NCI-H748 treated with DMSO at 0.1 percent for 48 hours (cell line): ENCODE data around the gene OCIAD2.
A peak's percentile ranks its signal among the peaks of the same experiment; 100 is the strongest.
"Not testable (repeated sequence)": the region's sequence is repeated elsewhere in the genome, so short reads cannot be mapped to it uniquely, and the experiment has no call there.

Experiments
- DNase-seq: peaks from one replicate; lab custom pipeline; 2025; lab: John Stamatoyannopoulos, UW

The OCIAD2 gene, protein sequence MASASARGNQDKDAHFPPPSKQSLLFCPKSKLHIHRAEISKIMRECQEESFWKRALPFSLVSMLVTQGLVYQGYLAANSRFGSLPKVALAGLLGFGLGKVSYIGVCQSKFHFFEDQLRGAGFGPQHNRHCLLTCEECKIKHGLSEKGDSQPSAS

GRCh38 chr4:48906206-48907173 is at the start of gene OCIAD2:
Gene OCIAD2 (minus strand): TSS chr4:48906774. CDS start chr4:48904549, 2,225 bp downstream.
- peak; percentile 75 for DNase-seq

DNA sequence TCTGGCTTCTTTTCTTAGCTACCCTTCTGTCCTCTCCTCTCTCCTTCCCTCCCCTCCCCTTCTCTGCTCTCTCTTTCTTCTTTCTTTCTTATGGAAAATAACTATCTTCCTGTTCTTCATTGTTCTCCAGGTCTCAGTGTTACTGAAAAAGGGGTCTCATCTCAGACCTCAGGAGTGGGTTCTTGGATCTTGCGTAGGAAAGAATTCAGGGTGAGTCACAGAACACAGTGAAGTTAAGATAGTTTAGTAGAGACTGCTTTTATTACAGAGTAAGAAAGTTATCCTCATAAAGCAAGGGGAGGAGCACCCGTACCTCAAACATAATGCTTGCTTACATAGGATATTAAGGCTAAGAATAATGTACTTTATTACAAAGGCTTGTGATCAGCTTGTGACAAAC is 47.7 kb upstream of the OCIAD2 start:
- DNase-seq, result no peak

GRCh38 chr4:48949518-48950219 is 43.1 kb upstream of the OCIAD2 start:
- no peak for DNase-seq

DNA sequence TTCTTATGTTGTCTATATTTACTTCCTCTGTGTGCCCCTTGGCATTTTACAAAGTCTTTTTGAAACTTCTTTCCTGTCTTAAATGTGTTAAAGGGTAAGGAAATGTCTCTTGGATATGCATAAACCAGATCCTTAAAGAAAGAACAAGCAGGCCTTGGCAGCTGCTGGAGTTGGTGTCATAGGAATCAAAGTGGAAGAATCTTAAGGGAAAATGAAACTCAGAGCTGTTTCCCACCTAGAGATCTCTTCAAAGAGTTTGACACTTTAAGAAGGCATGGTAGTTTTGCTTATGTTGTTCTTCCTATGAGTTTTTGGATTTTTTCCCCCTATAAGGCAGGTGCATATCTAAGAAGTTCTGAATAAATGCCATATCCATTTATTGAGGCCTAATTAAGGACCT is 42.5 kb upstream of the OCIAD2 start:
- DNase-seq, result no peak

DNA sequence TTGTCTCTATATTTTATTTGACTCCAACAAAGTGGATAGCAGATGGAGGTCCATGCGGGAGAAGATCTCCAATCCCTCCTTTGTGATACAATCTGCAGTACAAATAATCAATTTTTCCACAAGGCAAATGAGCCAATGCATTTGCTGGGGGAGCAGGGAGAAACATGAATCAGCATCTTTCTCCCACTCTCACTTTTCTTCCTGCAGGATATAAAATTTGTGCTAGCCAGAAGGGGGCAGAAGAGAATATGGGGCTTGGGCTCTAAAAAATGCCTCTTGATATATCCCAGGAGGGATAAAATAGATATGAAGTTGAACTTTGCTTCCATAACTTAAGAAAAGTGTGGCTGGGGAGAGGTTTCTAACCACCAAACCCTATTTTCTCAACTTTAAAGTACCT is 41.2 kb upstream of the OCIAD2 start:
- no peak for DNase-seq

GRCh38 chr4:48945981-48946380 is 39.4 kb upstream of the OCIAD2 start:
- no peak for DNase-seq

DNA sequence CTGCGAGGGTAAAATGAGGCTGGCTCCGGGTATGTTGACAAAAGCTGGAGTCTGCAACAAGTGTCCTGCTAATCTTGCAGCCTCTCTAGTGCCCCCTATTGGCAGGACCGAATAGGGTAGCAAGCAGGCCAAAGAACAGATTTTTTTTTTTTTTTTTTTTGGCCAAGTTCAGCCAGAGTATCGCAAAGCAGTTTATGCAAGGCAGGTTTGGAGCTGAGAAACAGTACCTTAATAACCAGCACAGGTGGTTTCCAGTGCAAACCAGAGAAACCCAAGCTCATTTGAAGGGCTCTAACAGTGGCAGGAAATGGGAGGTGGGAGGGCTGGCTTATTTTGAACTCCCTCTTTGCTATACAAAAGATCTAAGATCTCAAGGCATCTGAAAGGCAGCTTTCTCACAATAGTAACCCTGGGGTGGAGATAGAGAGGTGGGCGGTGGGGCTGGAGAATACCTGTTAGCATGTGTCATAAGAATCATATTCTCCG is 38.2 kb upstream of the OCIAD2 start:
- no peak for DNase-seq

GRCh38 chr4:48944252-48944651 is 37.7 kb upstream of the OCIAD2 start:
- no peak for DNase-seq

DNA sequence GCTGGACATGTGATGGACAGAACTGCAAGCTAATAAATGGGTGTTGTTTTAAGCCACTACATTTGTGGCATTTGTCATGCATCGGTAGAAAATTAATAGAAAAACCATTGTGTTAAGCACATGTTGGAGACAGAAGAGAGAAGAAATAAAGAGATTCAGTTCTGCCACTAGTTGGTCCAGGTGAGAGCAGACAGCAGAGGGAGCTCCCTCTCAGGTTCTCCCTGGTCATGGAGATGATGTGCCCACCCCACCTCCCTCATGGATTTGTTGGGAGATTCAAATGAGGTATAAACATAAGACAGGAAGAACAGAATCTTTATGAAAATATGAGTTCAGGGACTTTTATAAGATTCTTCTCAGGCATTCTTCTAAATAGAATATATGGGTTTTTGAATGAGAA is 36.8 kb upstream of the OCIAD2 start:
- DNase-seq, result no peak

DNA sequence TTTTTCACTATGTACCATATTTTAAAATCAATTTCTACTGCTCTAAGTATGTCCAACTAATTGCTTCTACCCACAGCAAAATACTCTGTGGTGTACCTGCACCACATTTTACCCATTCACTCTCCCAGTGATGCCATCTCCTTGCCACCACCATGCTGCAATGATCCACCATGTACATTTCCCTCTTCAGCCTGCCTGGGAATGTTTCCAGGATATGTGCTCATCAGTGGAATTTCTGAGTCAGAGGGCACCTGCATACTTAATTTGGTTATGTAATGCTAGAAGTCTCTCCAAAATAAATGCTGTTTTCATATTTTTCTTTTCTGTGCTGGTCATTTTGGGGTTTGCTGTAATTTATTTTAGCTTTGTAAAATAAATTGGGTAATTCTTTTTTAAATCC is 33.2 kb upstream of the OCIAD2 start:
- DNase-seq, result no peak

GRCh38 chr4:48938831-48939230 is 32.3 kb upstream of the OCIAD2 start:
- DNase-seq, result no peak

DNA sequence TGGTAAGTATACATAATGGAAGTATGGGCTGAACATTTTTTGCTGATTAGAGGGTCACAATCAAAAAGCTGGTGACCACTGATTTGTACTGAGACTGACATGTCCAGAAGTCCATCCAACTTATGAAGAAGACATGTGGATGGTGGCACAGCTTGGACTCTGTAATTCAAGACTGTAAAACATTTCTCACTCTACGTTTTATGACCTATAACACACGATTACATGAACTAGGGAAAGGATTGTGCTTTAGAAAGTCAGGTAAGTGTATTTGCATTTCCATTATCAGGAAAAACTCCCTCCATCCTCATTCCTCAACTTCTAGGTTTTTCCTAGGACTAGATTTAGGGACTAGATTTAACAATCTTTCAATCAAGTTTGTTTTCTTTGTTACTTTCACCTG is 30.5 kb upstream of the OCIAD2 start:
- no peak for DNase-seq

DNA sequence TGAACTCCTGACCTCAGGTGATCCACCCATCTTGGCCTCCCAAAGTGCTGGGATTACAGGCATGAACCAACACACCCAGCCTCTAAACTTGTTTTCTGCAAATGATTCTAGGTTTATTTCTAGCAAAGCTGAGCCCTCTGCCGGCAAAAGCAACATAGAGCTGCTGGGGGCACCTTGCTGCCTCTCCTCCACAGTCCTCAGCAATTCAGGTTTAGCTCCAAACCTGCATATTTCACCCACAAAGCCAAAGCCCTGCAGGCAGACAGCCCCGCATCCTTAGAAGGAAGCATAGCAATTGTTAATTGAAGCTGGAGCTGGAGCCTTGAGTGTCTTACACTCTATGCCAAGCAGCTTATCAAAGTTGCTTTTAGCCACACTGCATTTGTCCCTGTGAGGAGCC is 24.9 kb upstream of the OCIAD2 start:
- no peak for DNase-seq

DNA sequence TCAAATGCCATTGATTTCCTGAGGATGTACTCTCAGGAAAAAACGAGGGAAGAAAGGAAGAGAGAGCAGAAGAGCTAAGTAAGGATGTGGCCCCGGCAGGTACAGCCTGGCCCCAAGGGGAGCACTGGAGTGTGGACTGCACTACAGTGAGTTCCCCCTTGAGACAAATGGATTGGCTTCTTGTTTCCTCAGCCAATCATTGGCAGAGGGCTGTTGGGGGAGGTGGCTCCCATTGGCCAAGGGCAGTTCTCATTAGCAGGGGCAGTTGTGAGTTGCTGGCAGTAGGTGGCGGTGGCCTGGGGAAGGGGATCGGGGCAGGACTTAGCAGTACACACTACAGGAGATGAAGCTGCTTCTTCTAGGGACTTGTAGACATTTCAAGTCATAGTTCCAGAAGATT is 24.1 kb upstream of the OCIAD2 start:
- DNase-seq, result no peak

GRCh38 chr4:48924416-48924815 is 17.8 kb upstream of the OCIAD2 start:
- no peak for DNase-seq

DNA sequence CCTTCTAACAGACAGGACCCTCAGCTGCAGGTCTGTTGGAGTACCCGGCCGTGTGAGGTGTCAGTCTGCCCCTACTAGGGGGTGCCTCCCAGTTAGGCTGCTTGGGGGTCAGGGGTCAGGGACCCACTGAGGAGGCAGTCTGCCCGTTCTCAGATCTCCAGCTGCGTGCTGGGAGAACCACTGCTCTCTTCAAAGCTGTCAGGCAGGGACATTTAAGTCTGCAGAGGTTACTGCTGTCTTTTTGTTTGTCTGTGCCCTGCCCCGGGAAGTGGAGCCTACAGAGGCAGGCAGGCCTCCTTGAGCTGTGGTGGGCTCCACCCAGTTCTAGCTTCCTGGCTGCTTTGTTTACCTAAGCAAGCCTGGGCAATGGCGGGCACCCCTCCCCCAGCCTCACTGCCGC is 16.5 kb upstream of the OCIAD2 start:
- DNase-seq, result not testable (repeated sequence)

DNA sequence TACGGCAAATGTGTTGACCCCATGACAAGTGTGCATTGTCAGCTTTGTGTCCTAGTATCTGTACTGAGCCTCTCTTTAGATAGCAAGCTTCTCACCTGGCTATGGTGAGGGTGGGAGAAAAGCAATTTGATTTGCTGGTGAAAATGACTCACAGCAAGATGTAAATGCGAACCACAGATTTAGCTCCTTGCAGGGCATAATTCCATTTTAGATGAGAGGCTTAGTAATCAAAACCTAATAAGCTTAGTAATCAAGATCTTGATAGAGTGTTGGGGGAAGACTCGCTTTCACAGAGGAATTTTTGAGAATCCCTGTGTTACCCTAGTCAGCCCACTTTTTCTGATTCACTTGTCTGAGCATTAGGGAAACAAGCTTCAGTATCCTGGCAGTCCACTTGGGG is 7.7 kb upstream of the OCIAD2 start:
- no peak for DNase-seq

DNA sequence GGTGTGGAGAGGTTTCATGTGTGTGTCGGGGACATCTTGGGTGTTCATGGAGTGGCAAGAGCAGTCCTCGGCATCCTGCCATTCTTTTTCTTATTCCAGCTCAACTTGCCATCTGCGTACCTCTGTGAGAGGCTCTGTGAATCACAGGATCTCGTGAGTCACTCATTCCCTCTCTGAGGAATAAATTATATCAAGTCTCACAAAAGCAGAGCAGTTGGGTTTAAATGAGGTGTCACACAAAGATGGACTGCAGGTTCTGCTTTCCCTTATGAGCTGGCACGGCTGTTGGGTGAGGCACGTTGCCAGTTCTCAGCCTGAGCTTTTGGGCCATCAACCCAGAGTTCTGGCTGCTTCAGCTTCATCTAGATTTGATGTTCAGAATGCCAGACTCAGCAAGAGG is 6.8 kb upstream of the OCIAD2 start:
- DNase-seq, result no peak

- DNase-seq, result no peak
Observed at GRCh38 chr4:48912349-48912748, 5.8 kb upstream of the OCIAD2 start.

DNA sequence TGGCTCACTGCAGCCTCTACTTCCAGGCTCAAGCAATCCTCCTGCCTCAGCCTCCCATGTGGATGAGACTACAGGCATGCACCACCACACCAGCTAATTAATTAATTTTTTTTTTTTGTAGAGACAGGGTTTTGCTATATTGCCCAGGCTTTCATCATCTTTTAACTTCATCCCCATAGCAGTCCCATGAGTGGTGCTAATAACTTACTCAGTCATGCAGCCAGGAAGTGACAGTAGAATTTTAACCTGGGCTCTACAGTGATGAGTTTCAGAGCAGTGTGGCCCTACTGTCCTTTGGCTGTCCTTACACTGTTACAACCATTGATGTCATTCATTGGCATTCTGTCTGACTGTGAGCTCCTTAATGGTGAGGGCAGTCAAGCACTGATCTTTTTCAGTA is 3.9 kb upstream of the OCIAD2 start:
- no peak for DNase-seq

DNA sequence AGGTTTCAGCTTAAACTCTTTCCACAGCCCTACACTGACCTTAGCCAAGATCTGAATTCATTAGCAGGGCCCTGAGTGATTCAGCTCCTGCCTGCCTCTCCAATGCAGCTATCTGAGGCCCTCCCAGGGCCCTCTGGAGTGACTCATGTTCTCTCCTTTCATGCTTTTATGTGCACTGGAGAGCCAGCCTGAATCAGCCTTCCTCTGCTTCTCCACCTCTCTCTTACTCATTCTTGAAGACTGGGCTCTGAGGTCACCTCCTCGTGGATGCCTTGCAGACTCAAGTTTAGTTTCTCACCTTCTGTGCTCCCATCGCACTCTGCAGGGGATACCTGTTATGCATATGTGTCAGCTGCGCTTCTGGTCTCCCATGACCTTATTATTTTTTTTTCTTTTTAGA is 3.1 kb upstream of the OCIAD2 start:
- no peak for DNase-seq

DNA sequence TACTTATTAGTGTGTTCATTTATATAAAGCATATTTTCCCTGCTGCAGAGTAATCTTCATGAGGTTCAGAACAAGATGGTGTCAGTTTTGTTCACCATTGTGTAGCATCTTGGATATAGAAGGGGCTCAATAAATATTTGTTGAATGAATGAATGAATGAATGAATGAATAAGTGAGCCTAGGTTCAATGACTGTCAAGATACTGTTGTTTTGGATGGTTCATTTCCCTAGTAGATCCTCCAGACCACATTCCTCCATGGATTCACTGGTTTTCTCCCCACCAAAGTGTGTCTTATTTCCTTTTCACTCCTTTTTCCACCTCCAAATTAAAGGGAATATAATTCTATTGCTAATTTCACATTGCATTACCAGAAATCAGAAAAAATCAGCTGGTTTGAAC is 2.1 kb upstream of the OCIAD2 start:
- no peak for DNase-seq
